Hepatocyte (in vitro differentiated cells): ENCODE results near the gene CNTN6.

Source experiments
- EZH2 ChIP-seq: fragments of 200-600 bp; sonication (generic); IDR thresholded peaks from 2 replicates; pipeline ENCODE4 v1.6.1; 2016; ENCODE audit warnings: antibody characterized with exemption, mild to moderate bottlenecking, borderline replicate concordance
- TF ChIP-seq, protein P1 (sequence below): fragments of 200-600 bp; sonication (generic); IDR thresholded peaks from 2 replicates; pipeline ENCODE4 v1.5.1; 2016; ENCODE audit warnings: antibody characterized with exemption, mild to moderate bottlenecking; ENCODE audit not compliant: poor library complexity

DNA sequence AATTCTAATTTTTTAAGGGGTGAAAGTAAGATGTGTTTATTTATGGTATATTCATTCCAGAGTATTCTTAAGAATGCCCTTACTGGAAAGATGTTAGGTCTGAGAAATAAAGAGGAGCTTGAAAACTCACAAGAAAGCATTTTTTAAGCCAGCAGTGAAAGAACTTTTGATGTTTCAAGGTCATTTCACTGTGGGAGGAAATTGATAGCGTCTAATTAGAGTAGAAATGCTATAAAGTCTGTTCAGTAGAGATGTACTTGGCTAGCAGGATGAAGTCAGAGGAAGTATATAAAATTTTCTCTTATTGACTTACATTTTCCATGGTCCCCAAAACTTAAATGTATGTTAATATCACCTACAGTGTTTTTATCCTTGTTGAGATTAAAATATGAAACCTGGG is 354.6 kb downstream of the CNTN6 start:
- TF ChIP-seq, protein P1, sequence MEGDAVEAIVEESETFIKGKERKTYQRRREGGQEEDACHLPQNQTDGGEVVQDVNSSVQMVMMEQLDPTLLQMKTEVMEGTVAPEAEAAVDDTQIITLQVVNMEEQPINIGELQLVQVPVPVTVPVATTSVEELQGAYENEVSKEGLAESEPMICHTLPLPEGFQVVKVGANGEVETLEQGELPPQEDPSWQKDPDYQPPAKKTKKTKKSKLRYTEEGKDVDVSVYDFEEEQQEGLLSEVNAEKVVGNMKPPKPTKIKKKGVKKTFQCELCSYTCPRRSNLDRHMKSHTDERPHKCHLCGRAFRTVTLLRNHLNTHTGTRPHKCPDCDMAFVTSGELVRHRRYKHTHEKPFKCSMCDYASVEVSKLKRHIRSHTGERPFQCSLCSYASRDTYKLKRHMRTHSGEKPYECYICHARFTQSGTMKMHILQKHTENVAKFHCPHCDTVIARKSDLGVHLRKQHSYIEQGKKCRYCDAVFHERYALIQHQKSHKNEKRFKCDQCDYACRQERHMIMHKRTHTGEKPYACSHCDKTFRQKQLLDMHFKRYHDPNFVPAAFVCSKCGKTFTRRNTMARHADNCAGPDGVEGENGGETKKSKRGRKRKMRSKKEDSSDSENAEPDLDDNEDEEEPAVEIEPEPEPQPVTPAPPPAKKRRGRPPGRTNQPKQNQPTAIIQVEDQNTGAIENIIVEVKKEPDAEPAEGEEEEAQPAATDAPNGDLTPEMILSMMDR: no peak
- no peak for TF ChIP-seq EZH2
